Measurements from ENCODE around the gene MAPK8IP2.

Gene MAPK8IP2

DNA sequence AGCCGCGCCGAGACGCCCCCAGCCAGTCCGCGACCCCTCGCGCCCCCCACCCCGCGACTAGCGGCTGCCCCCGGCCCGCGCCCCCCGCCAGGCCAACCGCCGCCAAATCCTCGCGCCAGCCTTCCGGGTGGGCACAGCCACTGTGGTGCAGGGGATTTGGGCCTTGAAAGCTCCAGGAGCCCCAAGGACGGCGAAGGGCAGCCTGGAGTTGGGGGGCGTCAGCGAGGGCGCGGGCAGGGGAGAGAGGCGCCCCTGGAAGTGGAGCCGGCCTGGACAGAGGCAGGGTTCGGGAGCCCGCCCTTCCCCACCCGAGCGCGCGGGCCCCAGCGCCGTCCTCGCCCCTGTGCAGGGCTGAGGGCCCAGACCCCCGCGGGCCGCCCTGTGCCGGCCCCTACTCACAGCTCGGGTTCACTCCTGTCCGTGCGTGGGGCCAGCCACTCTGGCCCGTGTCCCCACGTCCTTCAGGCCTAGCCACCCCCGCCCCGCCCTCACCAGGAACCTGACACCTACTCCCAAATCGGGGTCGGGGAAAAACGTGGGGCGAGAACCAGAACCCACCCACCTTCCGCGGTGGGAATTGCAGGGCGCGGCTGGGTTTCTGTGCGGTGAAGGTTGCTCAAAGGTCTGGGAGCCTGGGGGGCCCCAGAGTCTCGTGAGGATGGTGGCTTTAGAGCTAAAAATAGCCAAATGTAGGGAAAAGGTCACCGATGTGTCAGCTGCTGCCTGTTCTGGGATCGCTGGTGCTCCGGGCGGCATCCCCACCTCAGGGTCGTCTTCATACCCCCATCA is 22.4 kb upstream of the MAPK8IP2 start, which contains the start of gene CPT1B:
Gene CPT1B, minus strand, starts transcription at position 441 of the 789 bp plus-strand sequence. CDS start 512 bp downstream, outside the sequence.
- no peak within 1 kb of the TSS for H3K9ac ChIP-seq (ENCODE audit: low read length)
- H3K4me1 ChIP-seq (ENCODE audit: control insufficient read depth, insufficient read depth, low read length): peaks cover 6% of the 10 kb centered on the region
- H3K27me3 ChIP-seq (ENCODE audit: control insufficient read depth, insufficient read depth, low read length): peaks cover 6% of the 10 kb centered on the region
- no peak within 1 kb of the TSS for H3K27ac ChIP-seq (ENCODE audit: low read depth, low read length)
- no peaks in the 10 kb centered on the region for H3K36me3 ChIP-seq (ENCODE audit: control insufficient read depth, insufficient read depth, low read length)
- no peak within 1 kb of the TSS for H3K4me3 ChIP-seq (ENCODE audit: low read length)

DNA sequence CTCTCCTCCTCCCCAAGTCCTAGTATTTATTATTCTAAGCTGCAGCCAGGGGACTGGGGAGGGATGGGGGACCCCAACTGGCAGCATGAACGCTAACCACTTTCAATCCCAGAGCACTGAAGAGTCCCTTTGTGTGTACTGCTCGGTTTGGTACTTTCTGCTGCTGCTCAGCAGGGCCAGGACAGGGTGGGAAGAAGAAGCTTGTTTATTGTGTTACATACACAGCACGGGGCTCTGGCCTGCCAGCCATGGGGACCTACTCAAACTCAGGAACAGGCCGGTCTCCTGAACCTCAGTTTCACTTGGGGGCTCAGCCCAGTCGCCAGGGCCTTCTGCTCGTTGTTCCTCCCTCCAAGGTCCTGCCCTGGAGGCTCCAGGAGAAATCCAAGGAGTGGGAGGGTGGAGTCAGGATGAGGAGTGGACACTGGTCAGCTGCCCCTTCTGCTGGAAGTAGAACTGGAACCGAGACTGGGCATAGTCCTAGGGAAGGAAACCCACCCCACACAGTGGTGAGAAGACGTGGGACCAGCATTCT is 21.8 kb upstream of the MAPK8IP2 start:
- Histone ChIP-seq H3K9ac (ENCODE audit: low read length) (no peak overlapping the region), H3K4me1 (ENCODE audit: control insufficient read depth, insufficient read depth, low read length) (peaks cover 11% of the 10 kb centered on the region), H3K27me3 (ENCODE audit: control insufficient read depth, insufficient read depth, low read length) (peaks cover 6% of the 10 kb centered on the region), H3K36me3 (ENCODE audit: control insufficient read depth, insufficient read depth, low read length) (no peaks in the 10 kb centered on the region), H3K4me3 (ENCODE audit: low read length) (no peak overlapping the region), H3K27ac (ENCODE audit: low read depth, low read length) (no peak overlapping the region)

DNA sequence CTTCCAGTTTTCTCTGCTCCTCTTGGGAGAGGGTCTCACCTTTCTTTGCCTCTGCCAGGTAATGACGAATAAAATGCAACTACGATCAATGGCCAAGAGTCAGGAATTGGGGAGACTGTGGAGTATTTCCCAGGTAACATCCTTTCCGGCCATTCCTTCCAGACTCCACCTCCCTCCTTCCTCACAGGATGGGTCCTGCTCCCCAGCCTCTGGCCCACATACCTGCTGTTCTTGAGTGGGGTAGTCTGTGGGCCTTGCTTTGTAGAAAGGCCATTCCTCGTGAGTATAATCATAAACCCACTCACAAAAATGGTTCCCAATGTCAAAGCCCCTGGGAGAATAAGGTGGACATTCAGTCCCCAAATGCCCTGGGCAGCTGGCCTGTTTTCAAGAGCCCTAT is 20.8 kb upstream of the MAPK8IP2 start:
- Histone ChIP-seq H3K4me3 (ENCODE audit: low read length) (no peak overlapping the region), H3K27ac (ENCODE audit: low read depth, low read length) (no peak overlapping the region), H3K36me3 (ENCODE audit: control insufficient read depth, insufficient read depth, low read length) (no peaks in the 10 kb centered on the region), H3K9ac (ENCODE audit: low read length) (no peak overlapping the region), H3K4me1 (ENCODE audit: control insufficient read depth, insufficient read depth, low read length) (peaks cover 11% of the 10 kb centered on the region), H3K27me3 (ENCODE audit: control insufficient read depth, insufficient read depth, low read length) (peaks cover 6% of the 10 kb centered on the region)

- Histone ChIP-seq H3K27ac (ENCODE audit: low read depth, low read length) (no peak overlapping the region), H3K27me3 (ENCODE audit: control insufficient read depth, insufficient read depth, low read length) (peaks cover 6% of the 10 kb centered on the region), H3K9ac (ENCODE audit: low read length) (peak overlapping the region; percentile 20), H3K4me3 (ENCODE audit: low read length) (peak overlapping the region; percentile 77), H3K4me1 (ENCODE audit: control insufficient read depth, insufficient read depth, low read length) (peaks cover 11% of the 10 kb centered on the region), H3K36me3 (ENCODE audit: control insufficient read depth, insufficient read depth, low read length) (no peaks in the 10 kb centered on the region)
Observed at GRCh38 chr22:50581031-50581949, 19.3 kb upstream of the MAPK8IP2 start.

DNA sequence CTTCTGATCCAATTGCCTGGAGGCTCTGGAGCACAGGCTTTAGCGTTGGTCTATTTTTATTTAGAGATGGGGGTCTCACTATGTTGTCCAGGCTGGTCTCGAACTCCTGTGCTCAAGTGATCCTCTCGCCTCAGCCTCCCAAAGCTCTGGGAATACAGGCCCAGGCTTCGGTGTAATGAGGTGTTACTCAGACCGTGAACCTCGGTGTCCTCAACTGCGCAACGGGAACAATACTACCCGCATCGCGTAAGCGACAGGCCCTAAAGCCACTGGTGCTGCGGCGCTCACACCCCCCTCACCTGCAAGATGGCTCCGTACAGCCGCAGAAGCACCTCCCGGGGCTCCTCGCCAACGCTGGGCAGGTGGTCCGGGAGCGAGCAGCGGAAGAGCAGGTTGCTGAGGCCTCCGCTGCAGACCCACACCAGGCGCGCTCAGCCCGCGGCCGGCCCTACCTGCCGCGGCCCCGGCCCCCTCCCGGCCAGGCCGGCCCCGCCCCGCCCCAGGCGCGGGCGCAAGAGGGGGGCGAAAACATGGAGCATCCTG is 18.6 kb upstream of the MAPK8IP2 start:
- H3K27ac ChIP-seq (ENCODE audit: low read depth, low read length): peak overlapping the region; percentile 97
- H3K4me3 ChIP-seq (ENCODE audit: low read length): peak overlapping the region; percentile 77
- peaks cover 11% of the 10 kb centered on the region for H3K4me1 ChIP-seq (ENCODE audit: control insufficient read depth, insufficient read depth, low read length)
- H3K27me3 ChIP-seq (ENCODE audit: control insufficient read depth, insufficient read depth, low read length): peaks cover 6% of the 10 kb centered on the region
- peak overlapping the region; percentile 88 for H3K9ac ChIP-seq (ENCODE audit: low read length)
- no peaks in the 10 kb centered on the region for H3K36me3 ChIP-seq (ENCODE audit: control insufficient read depth, insufficient read depth, low read length)

- no peaks in the 10 kb centered on the region for H3K36me3 ChIP-seq (ENCODE audit: control insufficient read depth, insufficient read depth, low read length)
- peak within 1 kb of the TSS; percentile 88 for H3K9ac ChIP-seq (ENCODE audit: low read length)
- H3K4me1 ChIP-seq (ENCODE audit: control insufficient read depth, insufficient read depth, low read length): peaks cover 11% of the 10 kb centered on the region
- peak within 1 kb of the TSS; percentile 88 for H3K4me3 ChIP-seq (ENCODE audit: low read length)
- H3K27ac ChIP-seq (ENCODE audit: low read depth, low read length): peak within 1 kb of the TSS; percentile 97
- no peaks in the 10 kb centered on the region for H3K27me3 ChIP-seq (ENCODE audit: control insufficient read depth, insufficient read depth, low read length)
Observed at GRCh38 chr22:50582493-50583293, 17.9 kb upstream of the MAPK8IP2 start, which contains the start of gene CHKB. Gene CHKB (minus strand): TSS chr22:50582849. CDS start chr22:50582781, 68 bp downstream.

GRCh38 chr22:50583294-50583861 is 17.2 kb upstream of the MAPK8IP2 start:
- Histone ChIP-seq H3K27ac (ENCODE audit: low read depth, low read length) (peak overlapping the region; percentile 42), H3K4me1 (ENCODE audit: control insufficient read depth, insufficient read depth, low read length) (peaks cover 11% of the 10 kb centered on the region), H3K27me3 (ENCODE audit: control insufficient read depth, insufficient read depth, low read length) (no peaks in the 10 kb centered on the region)

GRCh38 chr22:50584106-50585096 is 16.2 kb upstream of the MAPK8IP2 start:
- Histone ChIP-seq H3K4me3 (ENCODE audit: low read length) (no peak overlapping the region), H3K27me3 (ENCODE audit: control insufficient read depth, insufficient read depth, low read length) (no peaks in the 10 kb centered on the region), H3K36me3 (ENCODE audit: control insufficient read depth, insufficient read depth, low read length) (no peaks in the 10 kb centered on the region), H3K9ac (ENCODE audit: low read length) (no peak overlapping the region), H3K27ac (ENCODE audit: low read depth, low read length) (no peak overlapping the region), H3K4me1 (ENCODE audit: control insufficient read depth, insufficient read depth, low read length) (peaks cover 6% of the 10 kb centered on the region)

More at GRCh38 chr22:50583294-50583861, 17.2 kb upstream of the MAPK8IP2 start:
- peak overlapping the region; percentile 88 for H3K4me3 ChIP-seq (ENCODE audit: low read length)
- peak overlapping the region; percentile 60 for H3K9ac ChIP-seq (ENCODE audit: low read length)
- H3K36me3 ChIP-seq (ENCODE audit: control insufficient read depth, insufficient read depth, low read length): no peaks in the 10 kb centered on the region

DNA sequence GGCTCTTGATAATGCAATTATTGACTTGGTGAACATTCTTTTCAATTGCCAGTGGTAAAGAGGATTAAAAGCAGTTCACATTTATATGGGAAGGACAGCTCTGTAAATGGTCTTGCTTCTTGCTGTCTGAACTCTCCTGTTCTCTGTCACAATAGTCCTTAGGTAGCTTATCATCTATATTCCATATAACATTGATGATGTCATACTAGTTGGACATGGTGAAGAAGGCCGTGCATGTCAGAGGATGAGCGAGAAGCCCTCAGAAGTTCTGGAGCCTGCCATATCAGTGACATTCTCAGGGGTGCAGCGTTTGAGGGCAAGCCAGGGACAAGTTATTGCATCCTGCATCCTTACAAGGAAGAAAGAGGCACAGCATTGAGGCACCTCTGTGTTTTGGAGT is 15.4 kb upstream of the MAPK8IP2 start:
- no peak overlapping the region for H3K4me3 ChIP-seq (ENCODE audit: low read length)
- H3K27ac ChIP-seq (ENCODE audit: low read depth, low read length): no peak overlapping the region
- no peak overlapping the region for H3K9ac ChIP-seq (ENCODE audit: low read length)
- no peaks in the 10 kb centered on the region for H3K27me3 ChIP-seq (ENCODE audit: control insufficient read depth, insufficient read depth, low read length)
- peaks cover 6% of the 10 kb centered on the region for H3K4me1 ChIP-seq (ENCODE audit: control insufficient read depth, insufficient read depth, low read length)
- H3K36me3 ChIP-seq (ENCODE audit: control insufficient read depth, insufficient read depth, low read length): no peaks in the 10 kb centered on the region

DNA sequence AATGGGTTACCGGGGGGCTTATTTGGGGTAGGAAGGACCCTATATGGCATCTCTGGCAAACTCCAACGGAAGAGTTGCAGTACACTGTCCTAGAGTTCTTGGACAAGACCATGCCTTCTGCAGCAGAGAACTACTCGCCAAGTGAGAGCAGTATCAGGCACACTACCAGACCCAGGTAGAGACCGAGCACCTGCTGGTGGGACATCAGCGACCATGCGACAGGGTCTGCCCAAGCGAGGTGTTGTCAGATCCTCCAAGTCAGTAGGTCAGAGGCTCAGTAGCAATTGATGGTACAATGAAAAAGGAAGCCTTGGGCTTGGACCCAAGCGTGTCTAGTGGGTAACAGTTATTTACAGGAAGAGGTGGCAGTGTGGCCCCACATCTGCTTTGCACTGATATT is 14.8 kb upstream of the MAPK8IP2 start:
- H3K36me3 ChIP-seq (ENCODE audit: control insufficient read depth, insufficient read depth, low read length): no peaks in the 10 kb centered on the region

More for the DNA sequence above, 14.8 kb upstream of the MAPK8IP2 start:
- Histone ChIP-seq H3K27ac (ENCODE audit: low read depth, low read length) (no peak overlapping the region), H3K4me3 (ENCODE audit: low read length) (no peak overlapping the region), H3K4me1 (ENCODE audit: control insufficient read depth, insufficient read depth, low read length) (peaks cover 6% of the 10 kb centered on the region), H3K9ac (ENCODE audit: low read length) (no peak overlapping the region), H3K27me3 (ENCODE audit: control insufficient read depth, insufficient read depth, low read length) (no peaks in the 10 kb centered on the region)

Measured in rectal smooth muscle tissue (tissue), 1 donor.